NCI-H2029 treated with DMSO at 0.1 percent for 48 hours (cell line): Measurements from ENCODE around the gene UGT1A1.

Experiments
- DNase-seq: peaks from one replicate; lab custom pipeline; 2025; lab: John Stamatoyannopoulos, UW

Gene UGT1A1

GRCh38 chr2:233758141-233758540 is 1.9 kb upstream of the UGT1A1 start:
- DNase-seq: no peak

GRCh38 chr2:233758849-233759248 is 1.2 kb upstream of the UGT1A1 start:
- no peak for DNase-seq

- no peak for DNase-seq
Observed at GRCh38 chr2:233761040-233761769, 1.1 kb downstream of the UGT1A1 start.

GRCh38 chr2:233764264-233764663 is 4.2 kb downstream of the UGT1A1 start:
- DNase-seq: no peak

GRCh38 chr2:233764761-233765160 is 4.7 kb downstream of the UGT1A1 start:
- no peak for DNase-seq

GRCh38 chr2:233766416-233766815 is 6.3 kb downstream of the UGT1A1 start:
- no peak for DNase-seq

- no peak for DNase-seq
Observed at GRCh38 chr2:233768076-233768475, 8.0 kb downstream of the UGT1A1 start.

- no peak for DNase-seq
Observed at GRCh38 chr2:233769260-233769659, 9.2 kb downstream of the UGT1A1 start.

GRCh38 chr2:233772153-233772552 is 12.1 kb downstream of the UGT1A1 start:
- DNase-seq: no peak

- DNase-seq: no peak
Observed at GRCh38 chr2:233772583-233772982, 12.5 kb downstream of the UGT1A1 start.

GRCh38 chr2:233773854-233774253 is 13.8 kb downstream of the UGT1A1 start:
- DNase-seq: no peak

GRCh38 chr2:233775414-233775813 is 15.3 kb downstream of the UGT1A1 start:
- DNase-seq: no peak

- no peak for DNase-seq
Observed at GRCh38 chr2:233778030-233778429, 18.0 kb downstream of the UGT1A1 start, which contains the start of gene MROH2A. MROH2A (plus strand) TSS chr2:233778330; CDS start chr2:233779359, 1,029 bp downstream.

- no peak for DNase-seq
Observed at GRCh38 chr2:233779722-233780121, 19.7 kb downstream of the UGT1A1 start.

- no peak for DNase-seq
Observed at GRCh38 chr2:233780771-233781170, 20.7 kb downstream of the UGT1A1 start.

GRCh38 chr2:233789554-233789953 is 29.5 kb downstream of the UGT1A1 start:
- DNase-seq: no peak

GRCh38 chr2:233791151-233791882 is 31.2 kb downstream of the UGT1A1 start:
- DNase-seq: no peak

- no peak for DNase-seq
Observed at GRCh38 chr2:233791883-233792329, 31.8 kb downstream of the UGT1A1 start.

GRCh38 chr2:233792720-233793119 is 32.6 kb downstream of the UGT1A1 start:
- no peak for DNase-seq

GRCh38 chr2:233793465-233794127 is 33.5 kb downstream of the UGT1A1 start:
- DNase-seq: no peak

GRCh38 chr2:233794128-233794658 is 34.1 kb downstream of the UGT1A1 start:
- DNase-seq: no peak

GRCh38 chr2:233795735-233796171 is 35.7 kb downstream of the UGT1A1 start:
- DNase-seq: no peak
